SKM-1 treated with dmso at 0.1 percent for 144 hours (cell line): Measurements from ENCODE around the gene CMSS1.

Source experiments
- DNase-seq: peaks from one replicate; lab custom pipeline; 2025; ENCODE audit not compliant: unreplicated experiment; lab: John Stamatoyannopoulos, UW

CMSS1 gene

DNA sequence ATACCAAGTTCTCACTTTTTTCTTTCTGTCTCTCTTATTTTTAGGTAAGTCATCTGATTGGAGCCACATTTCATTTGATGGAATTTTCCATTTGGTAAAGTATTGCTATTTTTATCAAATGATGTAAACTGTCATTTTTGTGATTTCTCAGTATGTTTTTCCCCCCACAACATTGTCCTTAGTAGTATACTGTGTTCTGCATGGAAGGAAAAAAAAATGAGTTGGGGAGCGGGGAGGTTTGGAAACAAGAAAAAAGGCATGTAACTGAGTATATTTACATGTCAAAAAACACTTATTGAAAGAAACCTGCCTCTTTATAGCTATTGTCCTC, 192.4 kb downstream of the CMSS1 start:
- DNase-seq: no peak

DNA sequence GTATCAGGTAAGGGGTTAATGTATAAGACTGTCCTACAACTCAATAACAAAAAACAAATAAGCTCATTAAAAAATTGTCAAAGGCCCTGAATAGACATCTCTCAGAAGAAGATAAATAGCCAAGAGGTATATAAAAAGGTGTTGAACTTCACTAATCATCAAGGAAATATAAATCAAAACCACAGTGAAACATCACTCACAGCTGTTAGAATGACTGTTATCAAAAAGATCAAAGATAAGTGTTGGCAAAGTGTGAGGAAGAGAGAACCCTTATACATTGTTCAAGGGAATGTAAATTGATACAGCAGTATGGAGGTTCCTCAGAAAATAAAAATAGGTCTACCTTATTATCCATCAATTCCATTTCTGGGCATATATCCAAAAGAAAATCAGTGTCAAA, 201.1 kb downstream of the CMSS1 start:
- DNase-seq: no peak

DNA sequence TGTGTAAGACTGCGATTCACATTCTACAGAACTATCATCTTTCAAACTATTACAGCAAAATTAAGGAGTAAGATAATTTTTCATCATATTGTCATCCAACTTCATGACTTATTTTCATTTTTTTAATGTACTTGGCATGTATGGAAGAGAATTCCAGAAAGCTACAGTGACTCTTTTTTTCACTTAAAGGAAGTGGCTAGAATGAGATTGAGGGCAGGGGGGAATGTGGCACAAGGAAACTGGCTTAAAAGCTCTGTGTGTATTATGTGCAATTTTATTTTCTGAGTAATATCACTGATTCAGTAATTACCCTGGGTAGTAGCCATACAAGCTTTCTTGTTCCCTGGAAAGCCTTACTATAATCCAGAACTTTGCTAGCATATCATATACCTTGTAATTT, 202.1 kb downstream of the CMSS1 start:
- no peak for DNase-seq

DNA sequence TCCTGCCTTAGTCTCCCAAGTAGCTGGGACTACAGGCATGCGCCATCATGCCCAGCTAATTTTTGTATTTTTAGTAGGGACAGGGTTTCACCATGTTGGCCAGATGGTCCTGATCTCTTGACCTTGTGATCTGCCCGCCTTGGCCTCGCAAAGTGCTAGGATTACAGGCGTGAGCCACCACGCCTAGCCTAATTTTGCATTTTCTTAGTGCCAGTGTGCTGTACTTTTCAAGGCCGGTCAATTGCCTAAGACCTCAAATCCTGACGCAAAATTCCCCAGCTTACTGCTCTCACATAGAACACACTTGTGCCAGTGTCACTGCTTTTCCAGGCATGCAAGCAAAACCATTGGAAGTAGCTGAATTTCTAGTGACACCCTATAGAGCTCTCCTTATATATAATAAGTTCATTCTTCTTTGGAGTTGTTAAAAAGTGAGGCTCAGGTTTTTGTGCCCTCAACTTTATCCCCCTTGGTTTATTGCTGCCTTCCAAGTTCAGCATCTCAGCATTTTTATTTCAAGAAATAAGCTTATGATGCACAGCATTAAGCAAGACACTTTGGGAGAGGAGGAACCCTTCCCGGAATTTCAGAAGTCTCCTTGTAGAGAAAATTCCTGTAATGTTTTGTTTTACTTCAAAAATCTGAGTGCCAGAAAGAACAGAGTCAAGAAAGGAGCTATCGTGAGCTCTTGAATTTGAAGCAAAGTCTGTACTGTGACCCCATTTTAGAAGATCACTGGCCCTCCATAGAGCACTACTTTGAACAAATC, 203.4 kb downstream of the CMSS1 start:
- DNase-seq: no peak

DNA sequence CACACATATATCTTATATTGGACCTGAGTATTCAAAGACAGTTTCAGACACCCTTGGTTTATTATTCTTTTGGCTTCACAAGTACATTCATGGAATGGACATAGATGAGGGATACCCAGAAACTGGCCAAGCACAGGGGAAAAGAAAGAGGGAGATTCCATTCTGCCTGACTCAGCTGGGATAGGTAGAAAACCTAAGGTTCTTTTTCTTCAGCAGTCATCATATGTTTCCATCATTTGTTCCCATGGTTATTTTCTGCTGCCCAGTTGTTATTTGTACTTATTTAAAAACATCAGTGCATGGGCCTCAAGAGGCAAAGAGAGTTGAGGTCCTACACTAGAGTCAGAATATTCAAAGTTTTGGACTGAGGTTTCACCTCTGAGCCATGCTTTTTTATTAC, 204.8 kb downstream of the CMSS1 start:
- no peak for DNase-seq

DNA sequence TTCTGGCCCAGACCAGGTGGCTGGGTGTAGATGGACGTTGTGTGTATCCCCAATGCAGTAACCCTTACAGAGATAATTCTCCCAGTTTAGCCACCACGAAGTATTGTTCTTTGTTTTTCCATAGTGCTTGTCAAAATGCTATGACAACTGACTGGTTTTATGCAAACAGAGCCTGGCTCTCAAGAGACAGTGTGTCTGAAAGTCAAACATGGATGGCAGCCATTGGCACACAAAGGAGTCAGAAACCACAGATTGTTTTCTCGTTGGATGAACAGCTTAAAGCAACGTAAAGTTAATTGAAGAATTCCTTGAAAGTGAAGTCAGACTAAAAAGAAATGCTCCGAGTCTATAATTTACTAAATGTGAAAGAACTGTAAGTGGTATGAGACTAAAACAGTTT, 205.5 kb downstream of the CMSS1 start:
- no peak for DNase-seq

DNA sequence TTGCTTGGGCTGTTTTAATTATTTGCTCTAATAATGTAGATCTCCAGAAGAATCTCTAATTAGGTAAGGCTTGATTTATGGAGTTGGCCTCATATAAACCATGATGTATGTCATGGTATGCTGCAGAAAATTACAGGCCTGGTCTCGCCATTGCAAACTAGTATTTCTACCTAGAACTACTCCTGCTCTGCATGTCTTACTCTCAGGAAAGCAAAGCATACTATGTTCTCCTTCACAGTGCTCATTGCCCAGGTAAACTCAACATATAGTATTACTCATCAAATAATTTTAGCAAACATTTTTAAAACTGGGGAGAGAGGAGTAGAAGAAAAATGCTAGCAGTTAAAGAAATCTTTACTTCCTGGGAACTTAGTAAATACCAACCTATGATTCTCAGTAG, 205.9 kb downstream of the CMSS1 start:
- no peak for DNase-seq

DNA sequence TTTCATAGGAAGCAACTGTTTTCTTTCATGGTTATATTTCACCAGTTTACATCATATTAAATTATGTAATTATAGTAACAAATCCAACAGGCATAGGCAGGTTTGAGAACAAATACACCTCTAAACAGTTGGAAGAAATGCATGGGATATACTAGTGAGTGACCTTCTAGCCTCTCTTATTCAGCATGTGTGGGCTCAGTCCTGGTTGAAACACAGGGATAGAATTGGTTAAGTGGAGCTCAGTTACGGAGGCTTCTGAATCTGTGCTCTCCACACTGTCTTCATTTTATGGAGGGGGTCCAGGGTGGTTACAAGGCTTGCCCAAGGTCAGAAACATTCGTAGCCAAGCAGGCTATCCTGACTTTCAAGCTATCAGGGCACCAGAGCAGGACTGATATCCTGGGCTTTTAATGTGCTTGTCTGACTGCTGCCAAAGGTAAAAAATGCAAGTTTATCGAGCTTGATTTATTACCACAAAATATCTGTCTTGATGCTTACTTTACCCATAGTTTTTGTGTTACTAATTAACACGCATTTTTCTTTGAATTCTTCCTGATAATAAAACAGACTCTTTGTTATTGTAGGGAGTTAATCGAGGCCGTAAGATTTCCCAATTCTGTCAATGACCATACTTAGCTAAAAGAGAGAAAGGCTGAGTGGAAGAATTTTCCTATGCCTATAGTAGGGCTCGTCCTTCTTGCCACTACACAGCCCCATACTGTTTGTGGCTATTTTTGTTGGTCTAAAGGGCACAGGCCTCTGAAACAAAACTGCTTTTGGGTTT, 207.1 kb downstream of the CMSS1 start:
- no peak for DNase-seq

DNA sequence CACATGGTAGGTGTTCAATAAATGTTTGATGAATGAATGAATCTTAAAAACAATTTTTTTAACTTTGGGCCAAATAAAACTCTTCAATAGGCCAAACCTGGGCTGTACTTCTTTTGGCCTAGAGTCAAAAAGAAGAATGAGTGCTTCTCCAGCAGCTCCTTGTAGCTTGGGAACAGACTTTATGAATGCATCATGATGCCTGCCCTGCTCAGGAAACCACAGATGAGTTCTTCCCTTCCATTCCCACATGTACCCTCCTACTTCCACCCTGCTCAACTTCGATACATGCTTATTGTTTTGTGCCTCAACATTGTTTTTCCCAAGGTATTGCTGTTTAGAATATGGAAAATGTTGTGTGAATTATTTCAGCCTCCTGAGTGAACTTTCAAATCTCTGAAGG, 209.7 kb downstream of the CMSS1 start:
- DNase-seq: no peak

DNA sequence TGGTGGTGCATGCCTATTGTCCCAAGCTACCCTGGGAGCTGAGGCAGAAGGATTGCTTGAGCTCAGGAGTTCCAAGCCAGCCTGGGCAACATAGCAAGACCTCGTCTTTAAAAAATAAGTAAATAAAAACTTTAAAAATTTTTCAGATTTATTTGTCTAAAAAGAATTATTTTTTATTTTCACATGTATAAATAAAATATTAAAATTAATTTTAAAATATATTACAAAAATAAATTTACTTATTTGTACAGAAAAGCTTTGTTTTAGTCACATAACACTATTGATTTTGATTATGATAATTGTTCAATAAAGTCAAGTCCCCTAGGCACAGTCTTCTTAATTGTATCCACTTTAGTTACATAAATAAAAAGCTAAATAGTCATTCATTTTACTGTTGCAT, 211.4 kb downstream of the CMSS1 start:
- DNase-seq: no peak

DNA sequence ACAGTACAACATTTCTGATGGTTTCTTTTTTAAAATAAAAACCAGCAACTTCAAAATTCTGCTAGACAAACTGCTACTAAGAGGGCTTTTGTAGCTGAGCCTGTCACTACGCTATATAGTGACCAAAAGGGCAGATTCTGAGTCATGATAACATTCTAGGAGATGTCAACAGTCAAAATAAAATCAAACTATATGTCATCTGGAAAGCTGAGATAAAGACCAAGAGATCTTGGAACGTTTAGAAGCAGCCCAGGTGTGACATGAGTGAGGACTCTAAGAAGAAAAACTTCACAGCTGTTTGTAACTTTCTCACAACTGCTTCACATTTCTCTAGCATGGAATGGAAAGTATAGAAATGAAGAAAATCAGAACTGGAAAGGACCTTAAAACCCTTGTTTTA, 212.0 kb downstream of the CMSS1 start:
- DNase-seq: no peak

DNA sequence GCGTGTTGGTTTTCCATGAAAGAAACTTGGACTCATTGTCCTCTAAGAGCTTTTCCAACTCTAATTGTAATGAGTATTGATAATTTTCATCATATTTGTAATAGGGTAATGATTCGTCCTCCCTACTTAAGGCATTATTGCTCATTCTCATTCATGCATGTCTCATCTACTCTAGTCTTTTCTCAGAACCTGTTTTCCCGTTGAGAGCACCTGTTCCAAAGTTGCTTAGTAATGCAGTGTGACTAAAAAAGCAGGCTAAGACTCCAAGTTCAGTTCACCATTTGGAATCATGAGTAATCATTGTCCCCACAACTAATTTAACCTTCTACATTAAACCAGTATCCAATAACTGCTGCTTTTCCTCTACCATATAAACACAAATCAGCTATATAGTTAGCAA, 212.7 kb downstream of the CMSS1 start:
- no peak for DNase-seq

DNA sequence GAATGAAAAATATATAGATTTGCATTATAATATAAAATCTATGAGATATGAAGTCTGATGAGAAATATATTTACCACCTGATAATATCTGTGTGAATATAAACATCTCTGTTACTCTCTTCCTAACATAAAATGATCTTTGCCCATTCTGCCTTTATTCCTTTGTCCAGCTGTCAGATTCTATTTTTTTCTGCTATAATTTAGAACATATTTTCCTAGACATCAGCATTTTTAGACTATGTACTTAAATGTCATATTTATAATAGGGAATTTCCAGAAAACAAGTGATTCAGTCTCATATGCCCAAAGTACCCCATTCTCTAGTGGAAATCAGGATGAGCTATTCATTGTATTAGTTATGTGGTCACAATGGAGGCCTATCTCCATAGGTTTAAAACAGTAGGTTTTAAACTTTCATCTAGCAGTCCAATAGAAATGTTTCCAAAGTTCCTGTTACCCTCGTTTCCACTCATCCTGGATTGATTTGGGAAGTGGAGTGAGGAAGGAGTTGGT, 213.3 kb downstream of the CMSS1 start:
- DNase-seq: no peak

DNA sequence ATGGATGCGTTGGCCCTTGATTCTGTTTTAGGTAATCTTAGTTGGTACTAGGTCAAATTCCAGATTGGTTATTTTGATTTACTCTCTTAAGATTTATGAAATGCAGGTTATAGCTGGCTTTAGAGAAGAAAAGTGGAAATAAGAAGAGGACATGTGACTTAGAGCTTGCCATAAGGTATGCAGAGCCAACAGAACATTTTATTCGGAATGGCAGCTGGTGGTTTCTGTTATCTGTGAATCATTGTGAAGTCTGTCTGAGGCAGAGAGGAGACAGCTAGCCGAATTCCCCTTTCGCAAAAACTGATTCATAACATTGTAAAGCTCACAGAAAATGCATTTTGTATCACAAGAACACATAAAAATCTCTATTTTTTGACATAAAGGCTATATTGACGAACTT, 214.6 kb downstream of the CMSS1 start:
- no peak for DNase-seq

DNA sequence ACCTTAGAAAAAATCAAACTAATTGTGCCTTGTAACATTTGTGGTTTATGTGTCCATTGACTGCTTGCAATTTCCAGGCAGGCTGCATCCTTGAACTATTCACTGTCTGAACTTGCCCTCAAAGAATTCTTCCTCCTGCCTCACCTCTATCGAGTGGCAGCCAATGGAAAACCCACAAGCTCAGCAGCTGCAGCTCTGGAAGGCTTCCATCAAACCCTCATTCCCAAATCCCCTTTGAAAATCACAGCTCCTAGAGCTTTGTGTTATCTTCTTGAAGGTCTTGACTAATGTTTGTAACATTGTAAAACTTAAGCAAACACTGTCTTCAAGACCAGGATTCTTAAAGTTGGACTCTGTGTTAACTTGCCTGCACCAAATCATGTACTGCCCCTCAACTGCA, 215.5 kb downstream of the CMSS1 start:
- no peak for DNase-seq

DNA sequence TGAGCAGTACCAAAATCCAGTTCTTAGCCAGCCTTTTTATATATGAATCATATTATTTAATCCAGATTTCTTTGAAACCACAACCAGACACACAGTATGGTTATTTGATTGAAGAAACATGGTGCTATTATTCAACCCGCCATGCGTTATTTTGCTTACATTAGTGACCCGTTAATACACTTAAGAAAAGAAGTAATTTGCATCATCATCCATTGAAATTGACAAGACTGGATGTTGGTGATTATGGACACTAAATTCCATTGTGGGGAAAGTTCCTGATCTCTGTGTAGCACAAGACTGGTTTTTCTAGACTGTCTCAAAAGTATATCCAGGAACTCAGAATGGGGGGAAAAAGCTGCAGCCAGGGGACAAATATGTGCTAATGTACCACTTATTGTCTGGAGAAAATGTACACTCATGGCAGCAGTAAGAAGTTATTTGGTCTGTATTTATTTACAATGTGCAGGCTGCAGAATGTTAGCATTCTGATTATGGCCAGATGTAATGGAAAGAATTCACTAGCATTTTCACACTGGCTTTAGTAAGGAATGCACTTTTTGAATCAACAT, 216.3 kb downstream of the CMSS1 start:
- DNase-seq: no peak

DNA sequence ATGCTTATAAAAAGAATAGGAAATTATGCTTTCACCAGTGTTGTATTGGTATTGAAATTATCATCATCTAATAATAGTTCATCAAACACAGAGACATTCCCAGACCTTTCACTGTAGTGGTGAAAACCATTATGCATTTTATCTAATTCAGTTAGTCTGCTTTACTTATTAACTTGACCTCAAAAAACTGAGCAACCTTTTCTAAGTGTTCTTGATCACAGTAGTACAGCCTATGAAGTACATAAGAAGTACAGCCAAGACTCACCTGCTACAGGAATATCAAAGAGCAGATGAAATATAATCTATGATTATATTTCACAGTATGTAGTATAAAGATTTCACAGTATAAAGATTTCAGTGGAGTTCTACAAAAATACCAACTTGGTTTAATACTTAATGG, 221.4 kb downstream of the CMSS1 start:
- no peak for DNase-seq

DNA sequence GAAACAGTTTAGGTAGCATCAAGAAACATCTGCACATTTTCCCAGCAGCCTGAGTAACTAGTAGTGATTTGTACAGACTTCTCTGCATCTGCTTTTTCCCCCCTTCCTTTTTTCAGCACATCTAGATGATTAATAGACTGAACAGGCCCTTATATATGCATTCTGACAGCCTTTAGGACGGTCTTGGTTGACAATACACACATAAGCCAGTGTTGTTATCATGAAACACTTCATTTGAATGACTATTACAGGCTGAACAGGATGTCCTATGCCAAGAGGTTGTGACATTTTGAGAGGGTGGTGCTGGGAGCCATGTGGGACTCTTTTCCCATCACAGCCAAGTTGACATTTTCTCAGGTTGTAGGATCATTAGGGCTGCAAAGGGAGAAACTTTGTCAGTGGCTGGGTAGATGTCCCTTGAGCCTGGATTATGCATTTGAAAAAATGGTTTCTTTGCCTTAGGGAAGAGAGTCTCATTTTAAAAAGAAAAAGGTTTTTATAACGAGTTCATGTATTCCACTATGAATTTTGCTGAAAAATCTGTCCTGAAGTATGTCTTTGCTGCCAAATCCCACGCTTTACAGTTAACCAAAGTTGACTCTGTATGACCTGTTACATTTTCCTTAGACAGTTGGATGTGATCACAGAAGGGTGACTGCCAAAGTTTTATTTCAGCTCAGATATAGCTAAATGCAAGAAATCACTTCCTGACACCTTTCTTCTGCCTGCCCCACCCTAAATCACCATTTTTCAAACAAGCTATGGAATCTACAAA, 223.0 kb downstream of the CMSS1 start:
- DNase-seq: no peak

DNA sequence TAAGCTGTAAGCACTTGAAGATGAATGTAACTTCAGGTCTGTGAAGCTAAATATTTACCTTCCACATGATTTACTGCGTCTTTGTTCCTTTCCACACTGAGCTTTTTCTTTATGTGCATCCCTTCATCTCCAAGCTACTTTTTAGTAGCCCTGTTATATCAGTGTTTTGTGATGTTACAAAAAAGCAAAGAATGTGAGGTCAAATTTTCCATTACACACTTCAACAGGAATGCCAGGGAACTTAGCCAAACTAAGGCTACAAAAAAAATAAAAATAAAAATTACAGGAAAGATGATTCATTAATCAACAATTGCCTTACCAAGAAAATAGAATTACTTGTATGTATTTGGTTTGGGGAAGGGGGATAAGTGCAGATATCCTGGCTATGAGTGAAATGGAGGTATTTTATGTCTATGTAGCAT, 223.7 kb downstream of the CMSS1 start:
- no peak for DNase-seq

DNA sequence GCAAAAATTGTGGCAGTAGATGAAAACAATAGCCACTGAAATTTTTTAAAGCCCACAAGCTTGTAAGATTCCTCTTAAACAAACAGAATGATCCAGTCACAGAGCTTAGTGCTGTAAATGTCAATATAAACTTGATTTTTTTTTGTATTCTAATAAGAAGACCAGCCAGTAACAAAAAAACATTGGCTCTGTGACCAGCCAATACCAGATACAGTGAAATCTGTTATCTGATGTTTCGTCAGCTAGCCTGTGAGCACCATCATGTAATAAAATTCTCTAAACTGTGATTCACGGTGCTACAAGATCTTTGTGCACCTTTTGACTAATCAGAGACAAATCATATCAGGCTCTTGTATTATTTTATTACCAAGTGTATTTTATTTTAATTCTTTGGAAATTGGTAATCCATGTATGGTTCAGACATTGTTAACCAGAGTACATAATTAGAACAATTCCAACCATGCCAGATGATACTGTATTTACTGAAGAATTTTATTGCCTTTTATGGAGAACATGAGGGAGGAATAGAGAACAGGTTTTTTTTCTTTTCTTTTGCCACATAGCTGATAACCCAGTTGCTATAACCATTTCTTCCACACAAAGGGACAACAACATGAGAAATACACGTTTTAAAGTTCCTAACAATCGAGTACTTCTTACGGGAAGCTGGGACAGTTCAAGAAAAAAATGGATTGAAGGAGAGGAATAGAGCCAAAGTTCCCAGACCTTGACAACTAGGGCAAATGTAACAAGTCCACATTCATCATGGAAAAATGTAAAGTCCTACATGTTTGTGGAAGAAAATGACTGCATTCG, 224.7 kb downstream of the CMSS1 start:
- DNase-seq: no peak

DNA sequence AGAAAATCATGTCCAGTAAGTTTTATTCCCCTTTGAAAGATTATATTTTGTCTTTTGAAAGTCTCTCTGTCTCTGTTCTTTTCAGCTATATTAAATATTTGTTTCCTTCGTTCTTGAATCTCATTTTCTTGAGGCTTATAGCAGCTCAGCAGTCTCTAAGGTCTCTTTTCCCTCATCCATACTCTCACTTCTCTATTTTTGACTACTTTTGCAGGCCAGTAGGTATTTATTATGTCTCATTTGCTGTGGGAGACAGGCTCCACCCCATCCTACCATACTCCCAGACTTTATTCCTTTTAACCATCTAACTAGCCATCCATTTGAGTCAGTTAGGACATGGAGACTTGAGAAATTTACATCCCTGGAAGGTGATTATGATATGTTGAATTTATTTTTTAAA, 225.6 kb downstream of the CMSS1 start:
- no peak for DNase-seq
